ENCODE data around the gene NUDT8.

The NUDT8 gene

DNA sequence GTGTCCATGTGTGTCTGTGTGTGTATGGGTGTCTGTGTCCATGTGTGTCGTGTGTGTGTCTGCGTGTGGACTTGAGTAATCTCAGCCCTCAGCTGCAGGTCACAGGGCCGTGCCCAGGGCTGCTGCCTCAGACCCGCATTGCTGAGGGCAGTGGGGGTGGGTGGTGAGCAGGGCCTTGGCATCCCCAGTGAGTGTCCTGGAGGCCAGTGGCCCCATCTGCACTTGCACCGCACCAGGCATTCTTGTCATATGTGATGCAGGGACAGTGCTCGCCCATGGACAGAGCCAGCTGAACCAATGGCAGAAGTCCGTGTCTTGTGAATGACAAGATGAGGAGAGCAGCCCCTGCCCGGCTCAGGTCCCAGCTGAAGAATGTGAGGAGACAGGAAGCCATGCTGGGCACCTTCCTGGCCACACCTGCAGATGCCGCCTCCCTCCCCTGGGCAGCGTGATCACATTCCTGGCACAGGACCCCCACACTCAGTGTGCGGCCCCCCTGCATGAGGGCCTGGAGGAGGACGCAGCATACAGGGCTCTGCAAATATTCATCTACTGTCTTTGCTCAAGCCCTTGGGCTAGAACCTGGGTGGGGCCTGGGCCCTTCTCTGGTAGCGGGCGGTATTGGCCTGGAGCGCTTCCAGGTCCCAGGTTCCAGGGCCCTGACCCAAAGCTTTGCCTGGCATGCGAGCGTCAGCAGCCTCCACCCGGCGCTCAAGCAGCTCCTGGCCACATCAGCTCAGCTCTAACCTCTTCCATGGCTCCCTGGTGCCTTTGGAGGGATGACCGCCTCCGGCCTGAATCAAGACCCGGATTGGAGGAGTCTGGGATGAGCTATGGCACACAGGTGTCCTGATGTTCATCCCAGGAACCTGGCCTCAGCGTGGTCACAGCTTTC is 40.8 kb upstream of the NUDT8 start:
- TF ChIP-seq, protein P1, sequence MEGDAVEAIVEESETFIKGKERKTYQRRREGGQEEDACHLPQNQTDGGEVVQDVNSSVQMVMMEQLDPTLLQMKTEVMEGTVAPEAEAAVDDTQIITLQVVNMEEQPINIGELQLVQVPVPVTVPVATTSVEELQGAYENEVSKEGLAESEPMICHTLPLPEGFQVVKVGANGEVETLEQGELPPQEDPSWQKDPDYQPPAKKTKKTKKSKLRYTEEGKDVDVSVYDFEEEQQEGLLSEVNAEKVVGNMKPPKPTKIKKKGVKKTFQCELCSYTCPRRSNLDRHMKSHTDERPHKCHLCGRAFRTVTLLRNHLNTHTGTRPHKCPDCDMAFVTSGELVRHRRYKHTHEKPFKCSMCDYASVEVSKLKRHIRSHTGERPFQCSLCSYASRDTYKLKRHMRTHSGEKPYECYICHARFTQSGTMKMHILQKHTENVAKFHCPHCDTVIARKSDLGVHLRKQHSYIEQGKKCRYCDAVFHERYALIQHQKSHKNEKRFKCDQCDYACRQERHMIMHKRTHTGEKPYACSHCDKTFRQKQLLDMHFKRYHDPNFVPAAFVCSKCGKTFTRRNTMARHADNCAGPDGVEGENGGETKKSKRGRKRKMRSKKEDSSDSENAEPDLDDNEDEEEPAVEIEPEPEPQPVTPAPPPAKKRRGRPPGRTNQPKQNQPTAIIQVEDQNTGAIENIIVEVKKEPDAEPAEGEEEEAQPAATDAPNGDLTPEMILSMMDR (conservative IDR thresholded peaks at IDR 0.05; ENCODE audit: control insufficient read depth, insufficient read depth, low read depth, low read length), result no peak
- DNase-seq (ENCODE audit: low read depth), result no peak

DNA sequence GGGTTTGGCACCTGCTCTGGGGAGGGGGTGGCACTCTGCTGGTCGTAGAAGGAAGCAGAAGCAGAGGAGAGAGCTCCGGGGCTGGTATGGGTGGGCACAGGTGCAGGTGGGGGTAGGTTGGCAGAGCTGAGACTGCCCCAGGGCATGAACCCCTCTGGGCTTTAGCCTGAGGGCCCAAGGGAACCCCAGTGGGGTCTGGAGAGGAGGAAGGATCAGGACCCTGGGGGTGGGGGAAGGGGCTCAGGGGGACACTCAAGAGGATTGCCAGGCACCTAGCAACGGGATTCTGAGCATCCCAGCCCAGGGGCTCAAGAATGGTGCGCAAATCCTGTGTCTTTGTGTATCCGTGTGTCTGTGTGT is 38.4 kb upstream of the NUDT8 start:
- no peak overlapping the region for H3K4me3 ChIP-seq (ENCODE audit: control insufficient read depth, low read depth, low read length)
- DNase-seq (ENCODE audit: low read depth), result no peak

More for the DNA sequence above, 40.8 kb upstream of the NUDT8 start:
- H3K4me3 ChIP-seq (ENCODE audit: control insufficient read depth, low read depth, low read length), result no peak overlapping the region

DNA sequence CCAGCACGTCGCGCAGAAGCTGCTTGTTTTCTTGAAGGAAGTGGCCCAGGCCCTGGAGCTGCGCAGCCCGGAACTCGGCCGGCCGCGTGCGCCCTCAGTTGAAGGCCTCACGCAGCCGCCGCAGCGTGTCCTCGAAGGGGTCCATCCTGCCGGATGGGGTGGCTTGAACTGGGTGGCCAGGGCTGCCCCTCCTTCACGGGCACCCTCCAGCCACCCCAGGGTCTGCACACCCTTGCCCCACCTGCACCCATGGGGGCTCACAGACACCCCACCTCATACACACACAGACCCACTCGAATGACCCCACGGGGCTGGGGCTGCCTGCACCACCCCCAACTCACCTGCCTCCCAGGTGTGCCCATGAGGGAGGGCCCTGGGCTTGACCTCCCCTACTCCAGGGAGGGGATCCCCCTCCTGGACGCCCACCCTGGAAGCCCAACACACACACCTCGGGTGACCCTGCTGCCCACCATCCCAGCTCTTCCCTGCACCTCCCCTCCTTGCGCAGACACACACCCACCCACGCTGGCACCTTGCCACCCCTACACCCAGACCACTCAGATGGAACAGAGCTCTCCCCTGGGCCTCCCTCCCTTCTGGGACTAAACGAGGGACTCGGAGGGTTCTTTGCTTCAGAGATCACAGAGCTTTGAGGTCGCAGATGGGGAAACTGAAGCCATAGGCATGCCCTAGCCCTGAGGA is 37.9 kb upstream of the NUDT8 start:
- TF ChIP-seq, protein P1 (conservative IDR thresholded peaks at IDR 0.05; ENCODE audit: control insufficient read depth, insufficient read depth, low read depth, low read length), result no peak
- no peak overlapping the region for H3K4me3 ChIP-seq (ENCODE audit: control insufficient read depth, low read depth, low read length)
- no peak for DNase-seq (ENCODE audit: low read depth)

More for the DNA sequence above, 38.4 kb upstream of the NUDT8 start:
- TF ChIP-seq, protein P1 (conservative IDR thresholded peaks at IDR 0.05; ENCODE audit: control insufficient read depth, insufficient read depth, low read depth, low read length), result no peak

- no peak overlapping the region for H3K4me3 ChIP-seq (ENCODE audit: control insufficient read depth, low read depth, low read length)
- no peak for DNase-seq (ENCODE audit: low read depth)
- TF ChIP-seq, protein P1 (conservative IDR thresholded peaks at IDR 0.05; ENCODE audit: control insufficient read depth, insufficient read depth, low read depth, low read length), result no peak
These were observed 37.1 kb upstream of the NUDT8 start for GRCh38 chr11:67666676-67667489.

DNA sequence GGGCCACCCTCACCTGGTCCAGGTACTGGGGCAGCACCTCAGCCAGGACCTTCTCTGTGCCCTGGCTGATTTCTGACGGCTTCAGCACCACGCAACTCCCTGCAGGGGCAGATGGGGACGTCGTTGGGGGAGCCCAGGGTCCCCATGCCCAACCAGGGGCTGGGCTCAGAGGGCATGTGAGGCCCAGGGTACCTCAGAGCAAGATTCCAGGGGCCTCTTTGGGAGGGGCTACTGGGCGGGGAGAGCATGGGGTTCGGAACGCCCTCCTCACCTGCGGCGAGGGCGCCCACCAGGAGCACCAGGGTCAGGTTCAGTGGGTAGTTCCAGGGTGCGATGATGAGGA is 36.5 kb upstream of the NUDT8 start:
- TF ChIP-seq, protein P1 (conservative IDR thresholded peaks at IDR 0.05; ENCODE audit: control insufficient read depth, insufficient read depth, low read depth, low read length), result no peak
- DNase-seq (ENCODE audit: low read depth), result no peak
- H3K4me3 ChIP-seq (ENCODE audit: control insufficient read depth, low read depth, low read length), result no peak overlapping the region

DNA sequence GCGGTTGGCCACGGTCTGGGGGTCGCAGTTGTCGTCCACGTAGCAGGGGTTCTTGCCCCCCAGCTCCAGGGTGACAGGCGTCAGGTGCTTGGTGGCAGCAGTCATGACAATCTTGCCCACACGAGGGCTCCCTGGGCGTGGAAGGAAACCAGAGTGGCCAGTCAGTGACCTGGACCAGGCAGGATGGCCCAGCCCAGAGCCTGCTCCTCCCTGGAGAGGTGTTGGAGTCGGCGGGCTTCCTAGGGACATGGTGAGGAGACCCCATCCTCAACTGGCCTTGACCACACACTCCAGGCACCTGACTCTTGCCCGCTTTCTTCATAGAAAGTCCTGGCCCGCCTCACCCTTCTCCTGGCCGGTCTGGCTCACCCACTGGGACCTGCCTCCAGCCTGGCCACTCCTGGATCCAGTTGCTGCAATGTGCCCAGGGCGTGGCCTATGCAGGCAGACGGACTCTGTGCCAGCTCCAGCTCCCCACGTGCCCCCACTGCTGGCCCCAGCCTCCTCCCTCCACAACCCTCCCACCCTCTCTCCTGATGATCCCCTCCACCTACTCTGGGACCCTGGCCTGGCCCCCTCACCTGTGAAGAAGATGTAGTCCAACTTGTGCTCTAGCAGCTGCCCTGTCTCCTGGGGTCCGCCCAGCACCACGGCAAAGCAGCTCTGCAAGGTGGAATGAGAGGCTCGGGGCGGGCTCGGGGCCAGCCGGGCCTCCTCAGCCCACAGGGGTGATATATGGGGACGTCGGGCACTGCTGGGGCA is 36.0 kb upstream of the NUDT8 start:
- H3K4me3 ChIP-seq (ENCODE audit: control insufficient read depth, low read depth, low read length), result no peak overlapping the region
- DNase-seq (ENCODE audit: low read depth), result no peak
- TF ChIP-seq, protein P1 (conservative IDR thresholded peaks at IDR 0.05; ENCODE audit: control insufficient read depth, insufficient read depth, low read depth, low read length), result no peak

Measured in fibroblast of mammary gland (primary cell).